G401 (cell line): ENCODE data around the gene SMIM14. TPM values are rescaled to one million over a fixed set of nuclear protein-coding genes. Genes with fewer than 3 reads are reported as not detected.
A peak's percentile ranks its signal among the peaks of the same experiment; 100 is the strongest.
"Not testable (repeated sequence)": the region's sequence is repeated elsewhere in the genome, so short reads cannot be mapped to it uniquely, and the experiment has no call there.

Source experiments
- DNase-seq: peaks from one replicate; pipeline ENCODE4 v3.0.0-alpha.2; 2015; ENCODE audit warnings: low spot score
- in situ Hi-C: cut with HindIII; loops from 2 replicates; pipeline ENCODE4 v1.10.0; 2016; ENCODE audit warnings: low sequenced_read_pairs, mixed read lengths
- total RNA-seq: library from RNA; depleted of rRNA; stranded (reverse); fragments of >200 nt; shearing (Covaris generic); gene quantifications from 2 replicates; pipeline ENCODE4 v1.2.3, GENCODE V29; 2014; rRNA removed

Gene SMIM14
- 29.6 and 37.4 TPM in 2 replicates for total RNA-seq

- peak; percentile 96 for DNase-seq
- in situ Hi-C loops = no loop called here
These were observed at the start of gene SMIM14 for GRCh38 chr4:39638354-39639239. Gene SMIM14, minus strand, starts transcription at chr4:39638865. Its CDS starts 33,720 bp downstream, at chr4:39605145.

DNA sequence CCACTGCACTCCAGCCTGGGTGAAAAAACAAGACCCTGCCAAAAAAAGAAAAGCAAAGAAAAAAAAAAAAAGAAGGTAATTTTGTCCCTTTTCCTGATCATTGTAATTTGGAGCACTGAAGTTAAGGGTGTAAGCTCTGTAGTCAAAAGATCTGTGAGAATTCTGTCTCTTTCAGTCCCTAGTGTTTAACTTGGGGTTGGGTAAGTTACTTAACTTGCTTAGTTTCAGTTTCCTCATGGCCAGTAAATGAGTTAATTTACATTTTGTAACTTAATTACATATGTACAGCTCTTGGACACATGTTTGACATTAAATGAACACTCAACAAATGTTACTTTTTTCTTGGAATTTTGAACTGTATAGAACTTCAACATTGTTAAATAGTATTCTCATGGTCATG is 48.3 kb upstream of the SMIM14 start:
- in situ Hi-C loops = no loop called here
- no peak for DNase-seq

DNA sequence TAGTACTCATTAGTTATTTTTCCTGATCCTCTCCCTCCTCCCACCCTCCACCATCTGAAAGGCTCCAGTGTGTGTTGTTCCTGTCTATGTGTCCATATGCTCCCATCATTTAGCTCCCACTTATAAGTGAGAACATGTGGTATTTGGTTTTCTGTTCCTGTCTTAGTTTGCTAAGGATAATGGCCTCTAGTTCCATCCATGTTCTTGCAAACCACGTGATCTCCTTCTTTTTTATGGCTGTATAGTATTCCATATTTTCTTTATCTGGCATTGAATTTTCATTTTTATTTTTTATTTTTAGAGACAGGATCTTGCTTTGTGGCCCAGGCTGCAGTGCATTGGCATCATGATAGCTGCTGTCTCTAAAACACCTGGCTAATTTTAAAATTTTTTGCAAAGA is 47.3 kb upstream of the SMIM14 start:
- in situ Hi-C loops = no loop called here
- DNase-seq = no peak

DNA sequence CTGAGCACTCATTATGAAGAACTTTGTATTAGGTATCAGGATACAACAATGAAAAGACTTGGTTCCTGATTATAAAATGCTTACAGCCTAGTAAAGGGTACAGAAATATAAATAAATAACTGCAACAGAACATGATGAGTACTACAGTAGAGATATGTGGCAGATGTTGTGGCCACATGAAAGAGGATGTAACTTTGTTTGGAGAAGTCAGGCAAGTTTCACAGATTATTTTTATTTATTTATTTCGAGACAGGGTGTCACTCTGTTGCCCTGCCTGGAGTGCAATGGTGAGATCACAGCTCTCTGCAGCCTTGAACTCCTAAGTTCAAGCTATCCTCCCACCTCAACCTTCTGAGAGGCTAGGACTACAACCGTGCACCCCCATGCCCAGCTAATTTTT is 43.5 kb upstream of the SMIM14 start:
- in situ Hi-C loops = no loop called here

GRCh38 chr4:39681003-39681402 is 42.3 kb upstream of the SMIM14 start:
- DNase-seq, in situ Hi-C loops: not testable (repeated sequence)

More for the DNA sequence above, 43.5 kb upstream of the SMIM14 start:
- no peak for DNase-seq

- in situ Hi-C loops = not testable (repeated sequence)
These were observed 37.0 kb upstream of the SMIM14 start for GRCh38 chr4:39675681-39676080.

GRCh38 chr4:39670296-39670695 is 31.6 kb upstream of the SMIM14 start:
- in situ Hi-C loops, DNase-seq: not testable (repeated sequence)

More at GRCh38 chr4:39675681-39676080, 37.0 kb upstream of the SMIM14 start:
- DNase-seq = not testable (repeated sequence)

DNA sequence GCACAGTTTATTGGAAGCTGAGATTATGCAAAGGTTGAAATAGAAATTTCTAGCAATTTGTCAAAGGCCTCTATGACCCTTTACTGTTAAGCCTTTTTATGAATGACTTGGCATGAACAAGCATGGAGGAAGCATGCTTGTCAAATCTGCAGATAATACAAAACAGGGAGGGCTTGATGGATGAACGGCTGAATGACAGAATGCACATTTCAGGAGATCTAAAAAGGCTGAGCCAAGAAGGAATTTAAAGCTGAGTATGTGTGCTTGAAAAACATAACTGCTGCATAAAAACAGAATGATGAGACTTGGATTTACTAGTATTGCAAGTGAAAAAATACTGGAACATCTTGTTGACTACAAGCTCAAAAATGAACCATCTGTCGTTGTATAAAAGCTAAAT is 30.2 kb upstream of the SMIM14 start:
- in situ Hi-C loops = no loop called here
- DNase-seq = no peak

- DNase-seq = no peak
- in situ Hi-C loops = no loop called here
These were observed 29.0 kb upstream of the SMIM14 start for GRCh38 chr4:39667706-39668105.

DNA sequence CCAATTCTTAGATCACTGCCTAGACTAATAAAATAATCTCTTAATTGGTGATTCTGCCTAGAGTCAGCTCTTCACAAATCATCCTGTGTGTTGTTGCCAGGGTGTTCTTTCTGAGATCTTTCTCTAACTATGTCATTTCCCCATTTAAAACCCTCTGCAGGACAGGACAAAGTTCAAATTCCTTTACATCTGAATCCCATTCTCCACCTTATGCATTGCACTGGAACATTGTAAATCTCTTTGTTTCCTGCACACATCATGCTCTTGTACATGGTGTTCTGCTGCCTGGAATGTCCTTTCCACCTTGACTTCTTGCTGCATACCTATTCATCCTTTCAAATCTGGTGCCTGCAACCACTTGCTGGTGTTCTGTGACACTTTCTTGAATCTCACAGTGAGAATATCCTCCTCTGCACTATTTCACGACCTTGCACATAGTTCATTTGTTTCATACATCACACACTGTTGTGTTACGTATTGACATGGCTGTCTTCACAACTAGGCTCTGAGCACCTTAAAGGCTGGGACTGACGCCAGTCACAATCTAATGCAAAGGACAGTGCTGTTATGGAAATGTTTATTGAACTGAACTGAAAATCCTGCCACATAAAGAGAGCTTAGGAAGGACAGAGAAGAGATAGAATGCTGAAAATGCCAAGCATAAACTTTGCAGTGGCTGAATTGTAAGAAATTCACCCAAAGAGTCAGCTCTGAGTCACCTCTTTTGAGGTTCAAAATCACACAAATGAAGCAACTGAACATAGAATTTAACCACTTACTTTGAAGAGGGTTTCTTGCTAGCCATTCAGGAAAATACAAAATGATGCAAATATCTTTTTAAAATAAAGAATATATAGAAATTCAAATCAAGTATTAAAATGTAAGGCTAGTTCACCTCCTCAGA is 26.4 kb upstream of the SMIM14 start:
- in situ Hi-C loops = no loop called here
- no peak for DNase-seq

DNA sequence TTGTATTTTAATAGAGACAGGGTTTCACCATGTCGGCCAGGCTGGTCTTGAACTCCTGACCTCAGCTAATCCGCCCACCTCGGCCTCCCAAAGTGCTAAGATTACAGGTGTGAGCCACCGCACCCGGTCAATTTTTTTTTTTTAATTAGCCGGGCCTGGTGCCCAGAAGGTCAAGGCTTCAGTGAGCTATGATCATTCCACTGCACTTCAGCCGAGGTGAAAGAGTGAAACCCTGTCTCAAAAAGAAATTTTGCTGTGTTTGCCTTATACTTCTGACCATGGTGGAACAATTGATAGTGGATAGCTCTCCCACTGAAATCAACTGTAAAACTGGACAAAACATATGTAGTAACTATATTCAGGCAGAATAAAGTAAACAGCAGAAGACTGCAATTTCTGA is 24.0 kb upstream of the SMIM14 start:
- DNase-seq = no peak
- in situ Hi-C loops = no loop called here

DNA sequence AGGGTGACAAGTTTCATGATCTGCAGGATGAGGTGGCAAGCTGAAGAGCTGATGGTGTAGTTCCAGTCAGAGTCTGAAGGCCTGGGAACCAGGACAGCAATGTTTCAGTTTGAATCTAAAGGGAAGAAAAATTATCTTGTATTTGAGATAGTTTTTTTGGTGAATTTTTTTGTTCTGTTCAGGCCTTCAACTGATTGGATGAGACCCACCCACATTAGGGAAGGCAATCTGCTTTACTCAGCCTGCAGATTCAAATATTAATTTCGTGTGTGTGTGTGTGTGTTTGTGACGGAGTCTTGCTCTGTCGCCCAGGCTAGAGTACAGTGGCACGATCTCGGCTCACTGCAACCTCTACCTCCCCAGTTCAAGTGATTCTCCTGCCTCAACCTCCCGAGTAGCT is 22.1 kb upstream of the SMIM14 start:
- in situ Hi-C loops = no loop called here
- no peak for DNase-seq

DNA sequence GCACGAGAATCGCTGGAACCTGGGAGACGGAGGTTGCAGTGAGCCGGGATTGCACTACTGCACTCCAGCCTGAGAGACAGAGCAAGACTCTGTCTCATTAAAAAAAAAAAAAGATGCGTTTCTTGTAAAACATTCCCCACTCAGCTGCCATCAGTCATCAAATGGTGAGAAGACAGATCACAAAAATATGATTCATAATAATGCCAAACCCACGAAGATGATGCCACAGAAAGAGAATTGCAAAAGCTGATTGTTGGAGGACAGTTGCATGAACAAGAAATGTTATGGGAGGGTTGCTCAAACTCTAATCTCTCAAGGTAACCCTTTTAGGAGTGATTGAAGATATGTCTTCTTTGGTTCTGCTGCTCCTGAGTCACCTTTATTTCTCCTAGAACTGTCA is 21.4 kb upstream of the SMIM14 start:
- no peak for DNase-seq
- in situ Hi-C loops = no loop called here

DNA sequence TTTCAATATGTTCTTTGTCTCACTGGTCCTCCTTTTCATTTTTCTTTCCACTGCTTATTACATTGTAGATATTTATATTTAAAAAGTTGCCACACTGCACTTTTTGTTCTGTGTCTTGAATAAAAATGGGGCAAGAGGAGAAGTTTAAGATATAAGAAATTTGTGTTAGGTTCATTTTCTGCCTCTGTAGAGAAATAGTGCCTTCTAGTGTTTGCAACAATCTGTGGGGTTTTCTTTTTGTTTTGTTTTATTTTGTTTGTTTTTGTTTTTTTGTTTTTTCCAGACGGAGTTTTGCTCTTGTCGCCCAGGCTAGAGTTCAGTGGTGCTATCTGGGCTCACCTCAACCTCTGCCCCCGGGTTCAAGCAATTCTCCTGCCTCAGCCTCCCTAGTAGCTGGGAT is 20.1 kb upstream of the SMIM14 start:
- in situ Hi-C loops = no loop called here

DNA sequence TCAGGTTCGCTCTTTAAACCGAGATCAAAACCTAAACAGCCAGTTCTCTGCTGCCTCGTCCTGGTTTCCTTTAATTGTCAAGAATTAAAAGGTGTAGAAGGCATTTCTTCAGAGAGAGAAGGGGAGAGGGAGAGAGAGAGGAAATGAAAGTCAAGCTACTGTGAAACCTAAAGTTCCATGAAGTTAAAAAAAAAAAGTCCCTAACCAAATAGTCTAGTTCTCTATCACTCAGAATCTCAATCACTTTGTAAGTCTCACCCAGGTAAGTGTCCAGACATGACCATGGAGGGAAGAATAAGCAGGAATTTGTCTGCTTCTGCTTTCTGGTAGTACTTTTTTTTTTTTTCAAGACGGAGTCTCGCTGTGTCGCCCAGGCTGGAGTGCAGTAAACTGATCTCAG is 18.8 kb upstream of the SMIM14 start:
- DNase-seq = no peak
- in situ Hi-C loops = no loop called here

More for the DNA sequence above, 20.1 kb upstream of the SMIM14 start:
- no peak for DNase-seq

GRCh38 chr4:39656638-39657037 is 18.0 kb upstream of the SMIM14 start:
- DNase-seq, in situ Hi-C loops: not testable (repeated sequence)

DNA sequence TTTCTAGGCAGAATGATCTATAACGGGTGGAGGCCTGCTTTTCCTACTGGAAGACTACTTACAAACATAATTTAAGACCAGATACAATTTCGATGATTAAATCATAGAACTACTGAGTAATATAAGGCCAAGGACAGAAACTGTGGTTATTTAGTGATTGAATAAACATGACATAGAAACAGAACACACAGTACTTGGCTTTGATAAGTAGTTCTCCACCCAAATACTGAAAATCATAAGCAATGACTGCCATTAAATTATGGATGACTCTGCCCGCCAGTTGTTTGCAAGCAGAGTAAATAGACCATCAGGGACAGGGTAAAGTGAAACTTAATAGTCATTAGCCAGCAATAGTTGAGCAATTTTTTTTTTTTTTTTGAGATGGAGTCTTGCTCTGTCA is 17.2 kb upstream of the SMIM14 start:
- in situ Hi-C loops = no loop called here

GRCh38 chr4:39655211-39655610 is 16.5 kb upstream of the SMIM14 start:
- DNase-seq = no peak
- in situ Hi-C loops = no loop called here

More for the DNA sequence above, 17.2 kb upstream of the SMIM14 start:
- DNase-seq = no peak

GRCh38 chr4:39651586-39651985 is 12.9 kb upstream of the SMIM14 start:
- DNase-seq, in situ Hi-C loops: not testable (repeated sequence)
